HepG2 (cell line): Measurements from ENCODE around the gene TAAR1. TPM values are rescaled to one million over a fixed set of nuclear protein-coding genes. Genes with fewer than 3 reads are reported as not detected.
"Not testable (repeated sequence)": the region's sequence is repeated elsewhere in the genome, so short reads cannot be mapped to it uniquely, and the experiment has no call there.

ENCODE experiments used
- ATAC-seq: fragments of 200-7000 bp; cut with Tn5 transposase; 3 replicates; pipeline ENCODE4 v1.9.1; 2020; ENCODE audit warnings: mild to moderate bottlenecking, moderate library complexity
- BruUV-seq: library from RNA; stranded (reverse); fragments of 400-500 nt; replicated peaks from 2 replicates; lab custom pipeline; 2021; lab: Mats Ljungman, UMichigan
- CTCF ChIA-PET: fragments of 300-600 bp; formaldehyde crosslinking; extraction: SDS; loops from one replicate; lab custom pipeline; 2021; ENCODE audit warnings: low total read pairs, inconsistent platforms, low intra/inter-chr PET ratio; lab: Yijun Ruan, JAX
- POLR2A ChIA-PET: fragments of 350-600 bp; sonication (Branson Sonifier 250); formaldehyde crosslinking; loops from one replicate; lab custom pipeline; 2020; ENCODE audit warnings: antibody characterized with exemption, inconsistent platforms; lab: Yijun Ruan, JAX
- DNase-seq: peaks from one replicate; pipeline ENCODE4 v3.0.0-alpha.2; 2015; ENCODE audit warnings: low spot score
- FAIRE-seq: peaks from 3 replicates; lab custom pipeline; 2011; peaks lifted over from hg19 to GRCh38; lab: Jason Lieb, UNC
- H2AFZ ChIP-seq: one replicate; pipeline ENCODE4 v1.6.1; 2011; ENCODE audit warnings: low read length, inconsistent platforms
- H3K27ac ChIP-seq: fragments of 300-600 bp; 3 replicates; pipeline ENCODE4 v1.8.0; 2011; ENCODE audit warnings: mixed run types, mild to moderate bottlenecking, mixed read lengths, low read length, inconsistent platforms; ENCODE audit not compliant: insufficient read depth; ENCODE audit errors: extremely low read length
- H3K27me3 ChIP-seq, 2 experiments: fragments of 200-600 bp in 1 of 2; 2 replicates in 1 of 2; 3 replicates in 1 of 2; pipeline versions ENCODE4 v1.6.0 to v1.8.0; 2011; ENCODE audit warnings: low read length in 2 of 2, mild to moderate bottlenecking in 2 of 2, moderate library complexity in 2 of 2, inconsistent platforms in 1 of 2; ENCODE audit not compliant: insufficient read depth in 2 of 2, control insufficient read depth in 1 of 2
- H3K36me3 ChIP-seq, 2 experiments: fragments of 200-600 bp in 1 of 2; replicated peaks in 1 of 2; 2 replicates in 1 of 2; 3 replicates in 1 of 2; pipeline versions ENCODE4 v1.5.1 to v1.8.0; 2011; ENCODE audit warnings: low read length in 2 of 2, inconsistent platforms in 1 of 2; ENCODE audit not compliant: insufficient read depth in 2 of 2, control insufficient read depth in 1 of 2
- H3K4me1 ChIP-seq: 2 replicates; pipeline ENCODE4 v1.5.1; 2012; ENCODE audit warnings: low read length, inconsistent platforms; ENCODE audit not compliant: insufficient read depth
- H3K4me2 ChIP-seq: 2 replicates; pipeline ENCODE4 v1.6.0; 2011; ENCODE audit warnings: low read depth, low read length, inconsistent platforms
- H3K4me3 ChIP-seq, 3 experiments: fragments of 200-600 bp in 1 of 3; sonication (generic), shearing (Covaris generic) in 1 of 3; replicated peaks in 1 of 3; 2 replicates each; pipeline ENCODE4 v1.5.1; 2011 to 2016; ENCODE audit warnings: low read length in 3 of 3, inconsistent platforms in 2 of 3, low read depth in 2 of 3, mild to moderate bottlenecking in 2 of 3, control low read depth in 1 of 3, mixed read lengths in 1 of 3; ENCODE audit not compliant: insufficient read depth in 1 of 3
- H3K79me2 ChIP-seq: one replicate; pipeline ENCODE4 v1.6.1; 2011; ENCODE audit warnings: low read length, inconsistent platforms; ENCODE audit not compliant: insufficient read depth
- H3K9ac ChIP-seq: 2 replicates; pipeline ENCODE4 v1.6.0; 2011; ENCODE audit warnings: mild to moderate bottlenecking, low read depth, low read length, inconsistent platforms; ENCODE audit not compliant: insufficient read depth
- H3K9me3 ChIP-seq: 2 replicates; pipeline ENCODE4 v1.5.1; 2012; ENCODE audit warnings: mild to moderate bottlenecking, low read length
- H4K20me1 ChIP-seq: 2 replicates; pipeline ENCODE4 v1.6.0; 2011; ENCODE audit warnings: inconsistent platforms, mild to moderate bottlenecking, low read length, moderate library complexity; ENCODE audit not compliant: insufficient read depth
- DPF2 ChIP-seq: sonication (generic); formaldehyde crosslinking; IDR thresholded peaks from 2 replicates; pipeline ENCODE4 v1.4.0; 2020; ENCODE audit warnings: mild to moderate bottlenecking, low read depth, missing genetic modification reagents, borderline replicate concordance
- EHMT2 ChIP-seq: fragments of 200-600 bp; sonication (generic); IDR thresholded peaks from 2 replicates; pipeline ENCODE4 v1.7.0; 2017; ENCODE audit warnings: antibody characterized with exemption, low read depth, low read length, borderline replicate concordance
- EP300 ChIP-seq, 3 experiments: sonication (generic) in 1 of 3; formaldehyde crosslinking in 1 of 3; IDR thresholded peaks; 2 replicates each; pipeline versions ENCODE4 v1.5.1 to v1.6.1; 2011 to 2020; ENCODE audit warnings: low read depth in 2 of 3, low read length in 2 of 3, borderline replicate concordance in 1 of 3, improper control_type of control experiment in 1 of 3, mild to moderate bottlenecking in 1 of 3, missing genetic modification reagents in 1 of 3, moderate library complexity in 1 of 3
- FOXP1 ChIP-seq, 2 experiments: fragments of 450-650 bp in 1 of 2; IDR thresholded peaks; 2 replicates each; pipeline ENCODE4 v1.6.1; 2017 to 2018; ENCODE audit warnings: antibody characterized with exemption in 1 of 2
- HMG20A ChIP-seq: IDR thresholded peaks from 2 replicates; pipeline ENCODE4 v1.6.1; 2016; ENCODE audit warnings: borderline replicate concordance
- HNF4A ChIP-seq: sonication (generic); formaldehyde crosslinking; IDR thresholded peaks from 2 replicates; pipeline ENCODE4 v1.4.0; 2020; ENCODE audit warnings: missing genetic modification reagents
- HNF4G ChIP-seq, 2 experiments: sonication (generic) in 1 of 2; formaldehyde crosslinking in 1 of 2; IDR thresholded peaks; 2 replicates each; pipeline versions ENCODE4 v1.4.0 to v1.6.1; 2011 to 2020; ENCODE audit warnings: borderline replicate concordance in 2 of 2, low read depth in 2 of 2, mild to moderate bottlenecking in 2 of 2, low read length in 1 of 2, missing genetic modification reagents in 1 of 2, moderate library complexity in 1 of 2
- MAFF ChIP-seq: IDR thresholded peaks from 2 replicates; pipeline ENCODE4 v1.6.1; 2011; ENCODE audit warnings: low read depth, low read length, improper control_type of control experiment
- MAFG ChIP-seq: sonication (generic); formaldehyde crosslinking; IDR thresholded peaks from 2 replicates; pipeline ENCODE4 v1.5.1; 2020; ENCODE audit warnings: mild to moderate bottlenecking, missing genetic modification reagents
- MAFK ChIP-seq, 2 experiments: IDR thresholded peaks in 1 of 2; conservative IDR thresholded peaks in 1 of 2; 2 replicates each; pipeline ENCODE4 v1.6.1; 2011; ENCODE audit warnings: improper control_type of control experiment in 2 of 2, low read length in 2 of 2
- NFE2 ChIP-seq: sonication (generic); formaldehyde crosslinking; IDR thresholded peaks from 2 replicates; pipeline ENCODE4 v1.4.0; 2020; ENCODE audit warnings: missing genetic modification reagents
- NFE2L2 ChIP-seq: fragments of 150-350 bp; IDR thresholded peaks from 2 replicates; pipeline ENCODE4 v1.6.1; 2014; ENCODE audit warnings: low read length
- PAXIP1 ChIP-seq: sonication (generic); formaldehyde crosslinking; conservative IDR thresholded peaks from 2 replicates; pipeline ENCODE4 v1.4.0; 2020; ENCODE audit warnings: mild to moderate bottlenecking, missing genetic modification reagents, moderate library complexity
- ZNF263 ChIP-seq: sonication (generic); formaldehyde crosslinking; IDR thresholded peaks from 2 replicates; pipeline ENCODE4 v1.4.0; 2020; ENCODE audit warnings: missing genetic modification reagents
- ZNF644 ChIP-seq: IDR thresholded peaks from 2 replicates; pipeline ENCODE4 v1.6.1; 2016; ENCODE audit warnings: low read depth
- WGBS: methylation state at CpG from one replicate; pipeline ENCODE4 v1.1.6; 2017; ENCODE audit warnings: low lambda C conversion rate; 5-methylcytosine and 5-hydroxymethylcytosine counted together
- in situ Hi-C: cut with HindIII; loops from 2 replicates; pipeline ENCODE4 v1.10.0; 2017; ENCODE audit warnings: low pct_unique_long_range_greater_than_20kb; ENCODE audit not compliant: extremely low pct_ligation_motif_present
- intact Hi-C: fragments of 100-400 bp; cut with micrococcal nuclease; formaldehyde crosslinking; loops from one replicate; pipeline ENCODE4 v1.10.0; 2022; ENCODE audit not compliant: unreplicated experiment
- polyA plus RNA-seq, 8 experiments: library from polyadenylated mRNA; depleted of rRNA in 3 of 8; stranded (reverse) in 7 of 8; unstranded in 1 of 8; fragments of >200 nt; fragmentation: Illumina TruSeq in 4 of 8; extraction: Trizol in 4 of 8; gene quantifications; 2 replicates each; pipeline versions ENCODE4 v1.2.1 to v1.2.3, GENCODE V29; 2011 to 2016; ENCODE audit warnings: low read depth in 4 of 8, missing spikeins in 1 of 8, mixed read lengths in 1 of 8; ENCODE audit not compliant: insufficient read depth in 1 of 8
- total RNA-seq, 5 experiments: library from RNA; depleted of rRNA; stranded (reverse); fragments of >200 nt; fragmentation: Illumina TruSeq; extraction: Trizol; gene quantifications; 2 replicates each; pipeline ENCODE4 v1.2.3, GENCODE V29; 2016; ENCODE audit warnings: low read depth in 1 of 5
- TF ChIP-seq, protein P1 (sequence below): IDR thresholded peaks from 2 replicates; pipeline ENCODE4 v1.4.0; 2020; ENCODE audit warnings: mild to moderate bottlenecking, missing genetic modification reagents

Gene TAAR1
- total and polyA plus RNA-seq, 2 of the 13 experiments (the other 11 are each of a cell fraction or from before 2014, with no cell fraction given): not detected

- H3K27ac ChIP-seq; H3K36me3 ChIP-seq; FAIRE-seq; H4K20me1 ChIP-seq; H3K9ac ChIP-seq; intact Hi-C loops; H2AFZ ChIP-seq; CTCF ChIA-PET; H3K79me2 ChIP-seq; POLR2A ChIA-PET; in situ Hi-C loops; H3K27me3 ChIP-seq; BruUV-seq; H3K9me3 ChIP-seq; TF ChIP-seq FOXP1 (IDR thresholded peaks at IDR 0.05); HNF4G (CRISPR knock-in tag; IDR thresholded peaks at IDR 0.05; ENCODE audit: borderline replicate concordance, low read depth); EP300 (CRISPR knock-in tag; IDR thresholded peaks at IDR 0.05; ENCODE audit: borderline replicate concordance): not testable (repeated sequence)
- peak overlapping the region in 1 of 3 experiments; percentile 54; a peak in 2 of 6 replicates for H3K4me3 ChIP-seq
- DNase-seq (peak; percentile 16), ATAC-seq (peak; percentile 77)
- H3K4me1 ChIP-seq: peaks cover 20% of the 10 kb centered on the region
- 6% methylated on average over 3 of the region's 3 CpGs for WGBS
- H3K4me2 ChIP-seq: peak overlapping the region; percentile 76
- TF ChIP-seq DPF2 (0 out of 2 replicates have a peak, but pooled peaks have one; percentile 7), ZNF644 (CRISPR knock-in tag) (peak; percentile 68), FOXP1 (CRISPR knock-in tag; IDR thresholded peaks at IDR 0.05) (0 out of 2 replicates have a peak, but pooled peaks have one; percentile 52), MAFF (peak; percentile 88), MAFG (peak; percentile 55; the same call in 1 of the 2 replicates), EHMT2 (peak; percentile 75; the same call in 1 of the 2 replicates), PAXIP1 (CRISPR knock-in tag) (peak; percentile 48), HNF4A (CRISPR knock-in tag) (peak; percentile 74; the same call in 1 of the 2 replicates), HMG20A (CRISPR knock-in tag) (peak; percentile 31; the same call in 1 of the 2 replicates), MAFK (conservative IDR thresholded peaks at IDR 0.05 in 1 of 2, IDR thresholded peaks at IDR 0.05 in 1 of 2; ENCODE audit: low read length in 2 of 2) (peak; percentile 88 to 92), HNF4G (IDR thresholded peaks at IDR 0.05; ENCODE audit: borderline replicate concordance, low read depth, low read length) (0 out of 2 replicates have a peak, but pooled peaks have one; percentile 38), EP300 (IDR thresholded peaks at IDR 0.05; ENCODE audit: low read depth in 2 of 2, low read length in 2 of 2) (0 out of 4 replicates have a peak, but pooled peaks of 1 of the 2 experiments have one; percentile 26), NFE2L2 (peak; percentile 90), ZNF263 (CRISPR knock-in tag) (0 out of 2 replicates have a peak, but pooled peaks have one; percentile 4), NFE2 (peak; percentile 37; the same call in 1 of the 2 replicates)
- TF ChIP-seq, protein P1, sequence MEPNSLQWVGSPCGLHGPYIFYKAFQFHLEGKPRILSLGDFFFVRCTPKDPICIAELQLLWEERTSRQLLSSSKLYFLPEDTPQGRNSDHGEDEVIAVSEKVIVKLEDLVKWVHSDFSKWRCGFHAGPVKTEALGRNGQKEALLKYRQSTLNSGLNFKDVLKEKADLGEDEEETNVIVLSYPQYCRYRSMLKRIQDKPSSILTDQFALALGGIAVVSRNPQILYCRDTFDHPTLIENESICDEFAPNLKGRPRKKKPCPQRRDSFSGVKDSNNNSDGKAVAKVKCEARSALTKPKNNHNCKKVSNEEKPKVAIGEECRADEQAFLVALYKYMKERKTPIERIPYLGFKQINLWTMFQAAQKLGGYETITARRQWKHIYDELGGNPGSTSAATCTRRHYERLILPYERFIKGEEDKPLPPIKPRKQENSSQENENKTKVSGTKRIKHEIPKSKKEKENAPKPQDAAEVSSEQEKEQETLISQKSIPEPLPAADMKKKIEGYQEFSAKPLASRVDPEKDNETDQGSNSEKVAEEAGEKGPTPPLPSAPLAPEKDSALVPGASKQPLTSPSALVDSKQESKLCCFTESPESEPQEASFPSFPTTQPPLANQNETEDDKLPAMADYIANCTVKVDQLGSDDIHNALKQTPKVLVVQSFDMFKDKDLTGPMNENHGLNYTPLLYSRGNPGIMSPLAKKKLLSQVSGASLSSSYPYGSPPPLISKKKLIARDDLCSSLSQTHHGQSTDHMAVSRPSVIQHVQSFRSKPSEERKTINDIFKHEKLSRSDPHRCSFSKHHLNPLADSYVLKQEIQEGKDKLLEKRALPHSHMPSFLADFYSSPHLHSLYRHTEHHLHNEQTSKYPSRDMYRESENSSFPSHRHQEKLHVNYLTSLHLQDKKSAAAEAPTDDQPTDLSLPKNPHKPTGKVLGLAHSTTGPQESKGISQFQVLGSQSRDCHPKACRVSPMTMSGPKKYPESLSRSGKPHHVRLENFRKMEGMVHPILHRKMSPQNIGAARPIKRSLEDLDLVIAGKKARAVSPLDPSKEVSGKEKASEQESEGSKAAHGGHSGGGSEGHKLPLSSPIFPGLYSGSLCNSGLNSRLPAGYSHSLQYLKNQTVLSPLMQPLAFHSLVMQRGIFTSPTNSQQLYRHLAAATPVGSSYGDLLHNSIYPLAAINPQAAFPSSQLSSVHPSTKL (CRISPR knock-in tag): 0 out of 2 replicates have a peak, but pooled peaks have one; percentile 49
Measured at GRCh38 chr6:132635906-132636305, 23.1 kb downstream of the TAAR1 start.
